ENCODE measurements around the gene SPATA31A6. TPM values are rescaled to one million over a fixed set of nuclear protein-coding genes. Genes with fewer than 3 reads are reported as not detected.
"Not testable (repeated sequence)": the region's sequence is repeated elsewhere in the genome, so short reads cannot be mapped to it uniquely, and the experiment has no call there.

Gene SPATA31A6
- not detected for total RNA-seq

DNA sequence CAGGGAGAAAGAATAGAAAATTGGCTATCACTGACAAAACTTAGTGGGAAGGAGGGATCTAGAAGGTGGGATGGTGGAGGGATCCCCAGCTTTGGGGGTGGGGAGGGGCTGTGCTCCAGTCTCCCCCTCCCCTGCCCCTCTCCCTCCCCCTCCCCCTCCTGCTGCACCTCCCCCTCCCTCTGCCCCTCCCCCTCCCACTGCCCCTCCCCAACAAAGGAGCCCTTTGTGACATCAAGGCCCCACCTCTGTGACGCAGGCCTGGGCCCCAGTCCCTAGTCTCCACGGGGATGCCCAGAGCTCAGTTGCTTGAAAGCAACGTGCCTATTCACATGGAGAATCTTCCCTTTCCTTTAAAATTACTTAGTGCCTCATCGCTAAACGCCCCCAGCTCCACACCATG is at the start of gene SPATA31A6:
Gene SPATA31A6 (plus strand): TSS at position 301 of the 400 bp plus-strand sequence. CDS start 29 bp downstream, at position 330.
- not testable (repeated sequence) for H3K9me3 Mint-ChIP-seq; H3K4me3 Mint-ChIP-seq; H3K27me3 Mint-ChIP-seq (ENCODE audit: low read depth); H3K36me3 Mint-ChIP-seq (ENCODE audit: insufficient read depth in 2 of 2); H3K27ac Mint-ChIP-seq; DNase-seq; H3K4me1 Mint-ChIP-seq (ENCODE audit: low read depth); ATAC-seq (replicated peaks in 1 of 2)

GRCh38 chr9:42160299-42160698 is 23.2 kb upstream of the SPATA31A6 start:
- not testable (repeated sequence) for H3K4me3 Mint-ChIP-seq; DNase-seq; H3K36me3 Mint-ChIP-seq (ENCODE audit: insufficient read depth in 2 of 2); H3K27ac Mint-ChIP-seq; ATAC-seq (replicated peaks in 1 of 2); H3K27me3 Mint-ChIP-seq (ENCODE audit: low read depth); H3K9me3 Mint-ChIP-seq; H3K4me1 Mint-ChIP-seq (ENCODE audit: low read depth)

- H3K27me3 Mint-ChIP-seq (ENCODE audit: low read depth); H3K36me3 Mint-ChIP-seq (ENCODE audit: insufficient read depth in 2 of 2); ATAC-seq (replicated peaks in 1 of 2); H3K9me3 Mint-ChIP-seq; H3K27ac Mint-ChIP-seq; DNase-seq; H3K4me3 Mint-ChIP-seq; H3K4me1 Mint-ChIP-seq (ENCODE audit: low read depth): not testable (repeated sequence)
These were observed 36.4 kb downstream of the SPATA31A6 start for GRCh38 chr9:42219861-42220260.

GRCh38 chr9:42223230-42223629 is 39.8 kb downstream of the SPATA31A6 start:
- H3K4me3 Mint-ChIP-seq; ATAC-seq (replicated peaks in 1 of 2); H3K27me3 Mint-ChIP-seq (ENCODE audit: low read depth); H3K27ac Mint-ChIP-seq; H3K36me3 Mint-ChIP-seq (ENCODE audit: insufficient read depth in 2 of 2); DNase-seq; H3K9me3 Mint-ChIP-seq; H3K4me1 Mint-ChIP-seq (ENCODE audit: low read depth): not testable (repeated sequence)

- not testable (repeated sequence) for ATAC-seq (replicated peaks in 1 of 2); H3K4me1 Mint-ChIP-seq (ENCODE audit: low read depth); DNase-seq; H3K36me3 Mint-ChIP-seq (ENCODE audit: insufficient read depth in 2 of 2); H3K4me3 Mint-ChIP-seq; H3K9me3 Mint-ChIP-seq; H3K27me3 Mint-ChIP-seq (ENCODE audit: low read depth); H3K27ac Mint-ChIP-seq
These were observed 49.6 kb downstream of the SPATA31A6 start for GRCh38 chr9:42233031-42233430.

DNA sequence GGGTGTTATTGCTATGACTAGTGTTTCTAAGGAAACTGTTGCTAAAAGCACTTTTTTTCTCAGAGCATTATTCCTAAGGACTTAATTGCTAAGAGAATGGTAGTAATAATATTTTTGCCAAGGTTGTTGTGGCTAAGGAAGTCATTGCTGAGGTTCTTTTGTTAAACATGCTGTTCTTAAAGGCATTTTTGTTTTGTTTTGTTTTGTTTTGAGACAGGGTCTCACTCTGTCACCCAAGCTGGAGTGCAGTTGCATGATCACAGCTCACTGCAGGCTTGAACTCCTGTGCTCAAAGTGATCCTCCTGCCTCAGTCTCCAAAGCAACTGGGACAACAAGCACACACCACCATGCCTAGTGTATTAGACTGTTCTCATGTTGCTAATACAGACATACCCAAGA is 51.2 kb downstream of the SPATA31A6 start:
- H3K27ac Mint-ChIP-seq; H3K9me3 Mint-ChIP-seq; ATAC-seq (replicated peaks in 1 of 2): not testable (repeated sequence)

DNA sequence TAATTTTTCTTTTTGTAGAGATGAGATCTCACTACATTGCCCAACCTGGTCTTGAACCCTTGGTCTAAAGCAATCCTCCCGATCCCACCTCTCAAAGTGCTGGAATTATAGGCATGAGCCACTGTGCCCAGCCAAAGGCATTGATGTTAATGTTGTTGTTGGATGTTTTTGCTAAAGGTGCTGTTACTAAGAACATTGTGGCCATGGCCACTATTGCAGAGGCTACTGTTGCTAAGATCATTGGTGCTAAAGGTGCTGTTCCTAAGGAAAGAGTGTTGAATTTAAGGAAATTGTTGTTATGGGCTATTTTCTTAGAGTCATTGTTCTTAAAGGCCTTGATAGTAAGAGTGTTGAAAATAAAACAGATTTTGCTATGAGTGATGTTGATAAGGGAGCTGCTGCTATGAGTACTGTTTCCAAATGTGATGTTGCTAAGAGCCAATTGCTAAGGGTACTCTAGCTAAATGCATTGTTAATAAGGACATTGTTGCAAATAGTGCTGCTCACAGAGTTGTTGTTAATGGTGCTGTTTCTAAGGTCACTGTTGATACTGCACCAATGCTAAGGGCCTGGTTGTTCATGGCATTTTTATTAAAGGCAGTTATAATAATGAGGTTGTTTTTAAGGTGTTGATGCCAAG is 52.0 kb downstream of the SPATA31A6 start:
- H3K4me3 Mint-ChIP-seq; ATAC-seq (replicated peaks in 1 of 2); H3K9me3 Mint-ChIP-seq; H3K27me3 Mint-ChIP-seq (ENCODE audit: low read depth); H3K4me1 Mint-ChIP-seq (ENCODE audit: low read depth); DNase-seq; H3K27ac Mint-ChIP-seq; H3K36me3 Mint-ChIP-seq (ENCODE audit: insufficient read depth in 2 of 2): not testable (repeated sequence)

More for the DNA sequence above, 51.2 kb downstream of the SPATA31A6 start:
- H3K4me3 Mint-ChIP-seq; DNase-seq; H3K4me1 Mint-ChIP-seq (ENCODE audit: low read depth); H3K36me3 Mint-ChIP-seq (ENCODE audit: insufficient read depth in 2 of 2); H3K27me3 Mint-ChIP-seq (ENCODE audit: low read depth): not testable (repeated sequence)

DNA sequence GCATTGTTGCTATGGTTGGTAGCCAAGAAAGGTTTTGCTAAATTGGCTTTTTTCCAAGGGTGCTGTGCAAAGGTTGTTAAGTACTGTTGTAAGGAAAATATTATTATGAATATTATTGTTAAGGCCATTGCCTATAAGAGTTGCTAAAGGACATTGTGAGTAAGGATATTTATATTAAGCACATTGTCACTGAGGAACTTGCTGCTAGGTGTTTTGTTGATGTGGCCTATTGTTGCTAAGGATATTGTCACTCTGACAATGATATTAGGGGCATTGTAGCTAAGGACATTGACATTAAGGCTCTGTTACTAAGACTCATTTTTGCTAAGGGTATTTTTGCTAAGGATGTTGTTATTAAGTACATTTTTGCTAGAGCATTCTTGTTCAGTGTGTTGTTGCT is 52.6 kb downstream of the SPATA31A6 start:
- not testable (repeated sequence) for DNase-seq; ATAC-seq (replicated peaks in 1 of 2); H3K9me3 Mint-ChIP-seq; H3K4me3 Mint-ChIP-seq; H3K27ac Mint-ChIP-seq; H3K27me3 Mint-ChIP-seq (ENCODE audit: low read depth); H3K36me3 Mint-ChIP-seq (ENCODE audit: insufficient read depth in 2 of 2); H3K4me1 Mint-ChIP-seq (ENCODE audit: low read depth)

GRCh38 chr9:42237381-42237780 is 53.9 kb downstream of the SPATA31A6 start:
- not testable (repeated sequence) for ATAC-seq (replicated peaks in 1 of 2); H3K27me3 Mint-ChIP-seq (ENCODE audit: low read depth); H3K36me3 Mint-ChIP-seq (ENCODE audit: insufficient read depth in 2 of 2)

GRCh38 chr9:42238862-42239261 is 55.4 kb downstream of the SPATA31A6 start:
- not testable (repeated sequence) for H3K36me3 Mint-ChIP-seq (ENCODE audit: insufficient read depth in 2 of 2); H3K9me3 Mint-ChIP-seq; H3K4me1 Mint-ChIP-seq (ENCODE audit: low read depth); DNase-seq; ATAC-seq (replicated peaks in 1 of 2); H3K27ac Mint-ChIP-seq; H3K27me3 Mint-ChIP-seq (ENCODE audit: low read depth); H3K4me3 Mint-ChIP-seq

More at GRCh38 chr9:42237381-42237780, 53.9 kb downstream of the SPATA31A6 start:
- H3K4me1 Mint-ChIP-seq (ENCODE audit: low read depth); DNase-seq; H3K27ac Mint-ChIP-seq; H3K9me3 Mint-ChIP-seq; H3K4me3 Mint-ChIP-seq: not testable (repeated sequence)

Other genes with a start within 250 kb of the SPATA31A6 start
- not detected for gene CNTNAP3B, start 54.2 kb upstream of the SPATA31A6 start, total RNA-seq